ENCODE data around the gene TRIL.

Gene TRIL

DNA sequence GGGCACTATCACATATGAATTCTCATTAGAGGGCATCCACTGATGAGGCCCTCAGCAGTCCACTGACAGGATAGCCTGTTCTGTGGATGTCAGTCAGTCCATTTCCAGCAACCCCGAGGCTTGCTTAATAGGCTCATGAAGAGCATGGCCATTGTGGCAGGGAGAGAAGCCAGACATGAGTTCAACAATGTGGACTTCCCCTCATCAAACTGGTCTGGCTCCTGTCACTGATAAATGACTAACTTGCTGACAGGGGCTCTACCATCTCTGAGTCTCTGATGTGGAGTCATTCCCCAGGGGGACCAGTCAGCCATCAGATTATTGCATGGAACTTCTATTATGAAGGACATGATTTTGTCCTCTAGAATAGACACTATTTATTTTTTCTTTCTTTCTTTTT is 19.8 kb upstream of the TRIL start:
- Histone ChIP-seq H3K4me3 (ENCODE audit: low read length) (no peak overlapping the region), H3K9ac (ENCODE audit: low read length) (no peak overlapping the region), H3K36me3 (ENCODE audit: control insufficient read depth, insufficient read depth, low read length) (no peaks in the 10 kb centered on the region), H3K27me3 (ENCODE audit: control insufficient read depth, insufficient read depth, low read length) (no peaks in the 10 kb centered on the region), H3K4me1 (ENCODE audit: control insufficient read depth, insufficient read depth, low read length) (no peaks in the 10 kb centered on the region), H3K27ac (ENCODE audit: low read depth, low read length) (no peak overlapping the region)

DNA sequence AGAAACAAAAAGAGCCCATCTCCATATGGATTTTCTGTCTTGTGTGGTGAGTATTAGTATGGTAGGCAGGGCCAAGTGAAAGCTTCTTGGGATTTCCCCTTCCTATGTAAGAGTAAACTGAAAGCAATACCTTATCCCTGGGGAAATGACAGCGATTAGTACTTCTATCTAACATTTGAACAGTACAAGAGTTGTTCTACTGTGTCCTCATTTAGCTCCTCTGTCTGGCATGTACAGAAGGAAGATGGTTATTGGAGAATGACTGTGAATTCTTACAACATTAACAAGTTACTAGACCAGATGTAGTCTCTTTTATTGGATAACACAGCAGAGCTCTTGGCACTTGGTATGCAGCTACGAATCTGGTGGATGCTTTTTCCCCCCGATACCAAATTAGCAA is 17.9 kb upstream of the TRIL start:
- no peak overlapping the region for H3K27ac ChIP-seq (ENCODE audit: low read depth, low read length)
- H3K4me1 ChIP-seq (ENCODE audit: control insufficient read depth, insufficient read depth, low read length) = no peaks in the 10 kb centered on the region
- no peak overlapping the region for H3K4me3 ChIP-seq (ENCODE audit: low read length)
- H3K9ac ChIP-seq (ENCODE audit: low read length) = no peak overlapping the region
- no peaks in the 10 kb centered on the region for H3K36me3 ChIP-seq (ENCODE audit: control insufficient read depth, insufficient read depth, low read length)
- no peaks in the 10 kb centered on the region for H3K27me3 ChIP-seq (ENCODE audit: control insufficient read depth, insufficient read depth, low read length)

DNA sequence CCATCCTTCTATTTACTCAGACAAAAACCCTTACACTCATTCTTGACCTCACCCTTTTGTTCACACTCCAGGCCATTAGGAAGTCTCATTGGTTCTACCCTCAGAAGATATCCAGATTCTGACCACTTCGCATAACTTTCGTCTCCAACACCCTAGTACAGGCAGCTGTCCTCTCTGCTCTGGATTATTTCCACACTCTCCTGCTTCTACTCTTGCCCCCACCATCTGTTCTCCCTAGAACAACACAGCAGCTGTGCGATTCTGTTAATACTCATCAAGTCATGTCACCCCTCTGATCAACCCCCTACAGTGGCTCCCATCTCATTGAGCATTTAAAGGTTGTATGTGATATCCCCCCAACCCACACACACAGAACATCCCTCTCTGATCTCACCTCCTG is 15.5 kb upstream of the TRIL start:
- Histone ChIP-seq H3K4me3 (ENCODE audit: low read length) (no peak overlapping the region), H3K9ac (ENCODE audit: low read length) (no peak overlapping the region), H3K27me3 (ENCODE audit: control insufficient read depth, insufficient read depth, low read length) (no peaks in the 10 kb centered on the region), H3K4me1 (ENCODE audit: control insufficient read depth, insufficient read depth, low read length) (no peaks in the 10 kb centered on the region), H3K36me3 (ENCODE audit: control insufficient read depth, insufficient read depth, low read length) (no peaks in the 10 kb centered on the region), H3K27ac (ENCODE audit: low read depth, low read length) (no peak overlapping the region)

DNA sequence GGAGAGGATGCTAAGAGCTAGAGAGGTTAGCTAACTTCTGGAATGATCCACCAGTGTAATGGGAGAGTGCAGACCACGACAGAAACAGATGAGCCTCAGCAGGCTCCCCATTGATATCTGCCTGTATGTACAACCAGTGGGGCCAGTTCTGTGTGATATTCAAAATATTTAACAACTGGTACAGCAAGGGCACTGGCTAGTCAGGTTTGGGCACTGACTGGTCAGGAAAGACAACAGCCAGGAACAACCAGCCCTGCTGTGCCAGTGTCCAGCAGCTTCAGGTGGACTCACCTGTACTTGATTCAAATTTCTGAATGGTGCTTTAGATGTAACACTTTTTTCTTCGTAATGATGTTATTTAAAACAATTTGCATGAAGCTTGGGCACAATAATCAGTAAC is 5.9 kb upstream of the TRIL start:
- no peak overlapping the region for H3K27ac ChIP-seq (ENCODE audit: low read depth, low read length)
- H3K27me3 ChIP-seq (ENCODE audit: control insufficient read depth, insufficient read depth, low read length) = no peaks in the 10 kb centered on the region
- no peak overlapping the region for H3K9ac ChIP-seq (ENCODE audit: low read length)
- H3K4me3 ChIP-seq (ENCODE audit: low read length) = no peak overlapping the region
- H3K4me1 ChIP-seq (ENCODE audit: control insufficient read depth, insufficient read depth, low read length) = no peaks in the 10 kb centered on the region
- H3K36me3 ChIP-seq (ENCODE audit: control insufficient read depth, insufficient read depth, low read length) = no peaks in the 10 kb centered on the region

DNA sequence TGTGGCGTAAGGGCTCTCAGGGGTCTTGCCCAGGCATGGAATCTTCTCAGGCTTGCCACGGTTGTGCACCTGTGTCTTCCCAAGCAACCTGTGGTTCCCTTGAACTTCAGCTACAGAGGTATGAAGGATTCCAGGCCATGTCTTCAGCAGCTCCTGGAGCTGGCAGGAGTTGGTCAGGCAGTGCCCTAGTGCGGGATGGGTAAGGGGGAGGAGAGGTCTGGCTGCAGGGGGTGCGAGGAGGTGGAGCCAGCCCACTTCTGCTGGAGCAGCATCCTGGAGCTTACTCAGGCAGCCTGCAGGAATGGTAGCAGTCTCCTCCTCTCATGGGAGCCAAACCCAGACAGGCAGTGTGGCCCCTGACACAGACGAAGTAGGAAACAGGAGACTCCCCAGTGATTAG is 3.8 kb upstream of the TRIL start:
- H3K27me3 ChIP-seq (ENCODE audit: control insufficient read depth, insufficient read depth, low read length) = peaks cover 4% of the 10 kb centered on the region
- no peaks in the 10 kb centered on the region for H3K36me3 ChIP-seq (ENCODE audit: control insufficient read depth, insufficient read depth, low read length)
- H3K4me1 ChIP-seq (ENCODE audit: control insufficient read depth, insufficient read depth, low read length) = peaks cover 2% of the 10 kb centered on the region
- H3K9ac ChIP-seq (ENCODE audit: low read length) = no peak overlapping the region
- H3K27ac ChIP-seq (ENCODE audit: low read depth, low read length) = no peak overlapping the region
- no peak overlapping the region for H3K4me3 ChIP-seq (ENCODE audit: low read length)

DNA sequence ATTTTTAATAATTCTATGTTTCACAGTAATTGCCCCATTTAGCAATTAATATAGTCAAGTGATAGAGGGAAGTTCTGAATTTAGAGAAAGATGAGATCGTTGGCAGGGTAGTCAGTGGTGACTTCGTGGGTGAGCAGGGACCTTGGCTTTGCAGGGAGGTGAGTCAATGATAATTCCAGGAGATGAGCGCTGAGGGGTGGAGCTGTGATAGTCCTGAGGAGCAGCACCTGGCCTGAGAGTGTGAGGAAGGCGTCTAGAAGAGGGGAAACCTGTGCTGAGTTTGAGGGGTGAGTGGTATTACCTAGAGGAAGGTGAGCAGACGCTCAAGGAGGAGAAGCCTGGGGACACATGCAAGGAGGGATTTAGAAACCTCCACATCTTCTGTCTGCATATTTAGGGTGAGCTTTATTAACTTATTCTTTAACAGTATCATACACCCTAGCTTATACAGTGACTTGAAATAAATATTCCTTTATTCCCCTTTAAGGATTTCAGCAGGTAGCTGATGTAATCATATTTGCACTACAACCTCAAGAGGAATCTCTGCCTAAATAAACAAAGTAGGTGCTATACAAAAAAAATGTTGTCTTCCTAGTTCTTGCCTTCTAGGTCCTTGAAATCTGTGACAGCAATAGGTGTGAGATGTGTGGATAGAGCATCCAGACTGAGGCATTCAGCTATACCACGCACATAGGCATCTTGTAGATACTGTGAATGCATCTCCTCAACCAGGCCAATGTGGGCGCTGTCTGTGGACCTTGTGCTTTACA is 2.1 kb upstream of the TRIL start:
- no peaks in the 10 kb centered on the region for H3K36me3 ChIP-seq (ENCODE audit: control insufficient read depth, insufficient read depth, low read length)
- no peak overlapping the region for H3K4me3 ChIP-seq (ENCODE audit: low read length)
- H3K27me3 ChIP-seq (ENCODE audit: control insufficient read depth, insufficient read depth, low read length) = peaks cover 17% of the 10 kb centered on the region
- H3K4me1 ChIP-seq (ENCODE audit: control insufficient read depth, insufficient read depth, low read length) = peaks cover 6% of the 10 kb centered on the region
- no peak overlapping the region for H3K27ac ChIP-seq (ENCODE audit: low read depth, low read length)
- no peak overlapping the region for H3K9ac ChIP-seq (ENCODE audit: low read length)

DNA sequence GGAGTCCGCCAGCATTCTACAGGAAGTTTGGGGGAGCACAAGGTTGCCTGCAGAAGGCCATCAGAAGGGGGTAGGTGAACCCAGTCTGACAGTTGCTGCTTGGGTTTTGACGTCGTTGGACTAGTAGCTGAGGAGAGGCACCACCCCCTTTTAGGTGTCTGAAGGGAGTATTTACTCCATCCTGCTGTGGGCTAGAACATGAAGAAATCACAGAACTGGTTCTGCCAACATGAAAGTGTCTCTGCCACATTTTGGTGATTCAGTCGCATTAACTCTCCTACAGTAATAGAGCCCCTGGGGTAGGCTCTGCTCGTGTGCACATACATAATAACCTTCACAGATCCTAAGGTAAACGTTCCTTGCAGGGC is 834 bp upstream of the TRIL start:
- Histone ChIP-seq H3K4me1 (ENCODE audit: control insufficient read depth, insufficient read depth, low read length) (peaks cover 6% of the 10 kb centered on the region), H3K27me3 (ENCODE audit: control insufficient read depth, insufficient read depth, low read length) (peaks cover 18% of the 10 kb centered on the region), H3K36me3 (ENCODE audit: control insufficient read depth, insufficient read depth, low read length) (no peaks in the 10 kb centered on the region), H3K27ac (ENCODE audit: low read depth, low read length) (no peak overlapping the region), H3K9ac (ENCODE audit: low read length) (no peak overlapping the region), H3K4me3 (ENCODE audit: low read length) (peak overlapping the region; percentile 65)

DNA sequence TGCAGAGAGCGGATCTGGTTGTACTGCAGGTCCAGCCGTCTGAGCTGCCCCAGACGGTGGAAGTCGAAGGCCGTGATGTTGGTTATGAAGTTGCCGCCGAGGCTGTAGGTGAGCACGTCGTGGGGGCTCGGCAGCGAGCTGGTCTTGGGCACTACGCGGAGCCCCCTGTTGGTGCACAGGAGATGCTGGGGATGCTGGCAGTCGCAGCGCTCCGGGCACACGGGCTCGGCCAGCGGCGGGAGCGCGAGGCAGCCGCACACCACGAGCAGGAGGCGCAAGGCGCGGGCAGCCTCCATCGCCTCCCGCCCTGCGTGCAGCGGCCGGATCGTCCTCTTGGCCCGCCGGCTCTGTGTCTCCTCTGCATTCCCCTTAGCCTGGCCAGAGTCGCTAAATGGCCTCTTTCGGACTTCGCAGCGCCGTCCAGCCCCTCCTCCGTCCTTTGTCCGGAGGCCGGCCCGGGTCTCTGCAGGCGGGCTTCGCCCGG is 337 bp downstream of the TRIL start:
- peak overlapping the region; percentile 65 for H3K4me3 ChIP-seq (ENCODE audit: low read length)
- peak overlapping the region; percentile 19 for H3K27ac ChIP-seq (ENCODE audit: low read depth, low read length)
- H3K4me1 ChIP-seq (ENCODE audit: control insufficient read depth, insufficient read depth, low read length) = peaks cover 6% of the 10 kb centered on the region
- H3K27me3 ChIP-seq (ENCODE audit: control insufficient read depth, insufficient read depth, low read length) = peaks cover 18% of the 10 kb centered on the region
- H3K9ac ChIP-seq (ENCODE audit: low read length) = no peak overlapping the region
- no peaks in the 10 kb centered on the region for H3K36me3 ChIP-seq (ENCODE audit: control insufficient read depth, insufficient read depth, low read length)

DNA sequence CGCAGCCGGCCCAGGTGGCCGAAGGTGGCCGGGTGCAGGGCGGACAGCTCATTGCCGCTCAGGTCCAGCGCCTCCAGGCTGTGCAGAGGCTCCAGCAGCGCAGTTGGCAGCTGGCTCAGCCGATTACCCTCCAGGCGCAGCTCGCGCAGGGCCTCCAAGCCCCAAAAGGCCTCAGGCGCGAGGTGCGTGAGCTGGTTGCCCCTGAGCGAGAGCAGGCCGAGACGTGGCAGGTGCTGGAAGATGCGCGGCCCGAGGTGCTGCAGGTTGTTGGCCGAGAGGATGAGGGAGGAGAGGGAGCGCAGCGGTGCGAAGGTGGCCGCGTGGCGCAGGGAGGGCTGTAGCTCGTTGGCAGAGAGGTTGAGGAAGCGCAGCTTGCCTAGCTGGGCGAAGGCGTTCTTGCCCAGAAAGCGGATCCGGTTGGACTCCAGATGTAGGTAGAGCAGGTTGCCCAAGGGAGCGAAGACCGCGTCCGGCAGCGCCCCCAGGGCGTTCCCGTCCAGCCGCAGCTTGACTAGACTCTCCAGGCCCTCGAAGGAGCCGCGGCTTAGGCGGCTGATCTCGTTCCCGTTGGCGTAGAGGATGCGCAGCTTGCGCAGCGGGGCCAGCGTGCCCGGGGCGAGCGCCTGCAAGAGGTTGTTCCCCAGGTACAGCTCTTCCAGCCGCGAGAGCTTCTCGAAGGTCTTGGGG is 923 bp downstream of the TRIL start:
- Histone ChIP-seq H3K4me1 (ENCODE audit: control insufficient read depth, insufficient read depth, low read length) (peaks cover 6% of the 10 kb centered on the region), H3K36me3 (ENCODE audit: control insufficient read depth, insufficient read depth, low read length) (no peaks in the 10 kb centered on the region), H3K27ac (ENCODE audit: low read depth, low read length) (peak overlapping the region; percentile 19), H3K4me3 (ENCODE audit: low read length) (peak overlapping the region; percentile 65), H3K27me3 (ENCODE audit: control insufficient read depth, insufficient read depth, low read length) (peaks cover 18% of the 10 kb centered on the region), H3K9ac (ENCODE audit: low read length) (no peak overlapping the region)

DNA sequence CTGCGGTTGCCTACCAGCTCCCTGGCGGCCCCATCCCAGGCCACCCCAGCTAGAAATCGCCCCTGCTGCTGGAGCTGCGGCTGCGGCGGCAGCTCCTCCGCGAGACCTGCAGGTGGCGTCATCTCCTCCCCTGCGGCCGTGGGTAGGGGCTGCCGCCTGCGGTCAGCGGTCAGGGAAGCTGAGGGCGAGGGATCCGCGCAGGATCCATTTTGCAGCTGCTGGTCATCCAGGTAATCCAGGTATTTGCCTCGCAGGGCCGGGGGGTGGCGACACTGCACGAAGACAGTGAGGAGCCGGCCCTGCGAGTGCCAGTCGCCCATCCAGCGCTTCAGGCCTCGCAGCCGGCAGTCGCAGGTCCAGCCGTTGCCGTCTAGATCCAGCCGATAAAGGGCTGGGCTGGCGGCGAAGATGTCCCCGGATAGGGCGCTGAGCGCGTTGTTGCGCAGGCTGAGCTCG is 1.5 kb downstream of the TRIL start:
- Histone ChIP-seq H3K4me3 (ENCODE audit: low read length) (peak overlapping the region; percentile 65), H3K36me3 (ENCODE audit: control insufficient read depth, insufficient read depth, low read length) (no peaks in the 10 kb centered on the region), H3K4me1 (ENCODE audit: control insufficient read depth, insufficient read depth, low read length) (peaks cover 6% of the 10 kb centered on the region), H3K9ac (ENCODE audit: low read length) (no peak overlapping the region), H3K27me3 (ENCODE audit: control insufficient read depth, insufficient read depth, low read length) (peaks cover 18% of the 10 kb centered on the region), H3K27ac (ENCODE audit: low read depth, low read length) (no peak overlapping the region)

DNA sequence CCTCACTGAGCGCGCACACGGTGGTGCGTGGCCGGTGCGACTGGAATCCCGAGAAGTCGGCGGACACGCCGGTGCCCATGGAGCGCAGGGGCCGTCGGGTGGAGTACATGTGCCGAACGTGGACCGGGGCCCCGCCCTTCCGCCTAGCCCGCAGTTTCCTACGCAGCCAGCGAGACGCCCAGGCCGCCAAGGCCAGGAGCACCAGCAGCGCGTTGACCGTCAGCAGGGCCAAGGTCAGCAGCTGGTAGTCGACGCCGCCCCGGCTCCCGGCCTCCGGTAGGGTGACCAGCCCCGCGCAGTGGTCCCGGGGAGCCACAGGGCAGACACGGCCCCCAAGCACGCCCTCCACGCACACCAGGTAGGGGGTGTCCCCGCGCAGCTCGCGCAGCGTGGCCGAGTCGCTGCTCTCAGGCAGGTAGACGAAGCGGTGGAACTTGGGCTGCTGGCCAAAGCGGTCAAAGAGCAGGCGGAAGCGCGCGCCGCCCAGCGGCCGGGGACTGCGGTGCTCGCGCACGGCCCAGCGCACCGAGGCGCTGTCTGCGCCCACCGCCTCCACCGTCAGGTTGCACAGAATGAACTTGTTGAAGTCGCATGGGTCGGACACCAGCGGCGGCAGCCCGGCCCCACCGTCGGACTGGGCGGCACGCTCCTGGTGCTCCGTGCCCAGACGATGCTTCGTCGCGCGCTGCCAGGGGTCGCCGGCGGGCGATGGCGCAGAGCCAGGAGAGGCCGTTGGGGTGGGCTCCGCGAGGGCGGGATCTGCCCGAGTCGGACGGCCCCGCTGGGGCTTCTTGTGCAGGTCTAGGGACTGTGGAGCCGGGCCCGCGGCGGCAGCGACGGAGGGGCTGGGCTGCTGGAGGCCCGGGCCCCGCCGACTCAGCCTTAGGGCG is 2.2 kb downstream of the TRIL start:
- Histone ChIP-seq H3K27ac (ENCODE audit: low read depth, low read length) (peak overlapping the region; percentile 26), H3K4me3 (ENCODE audit: low read length) (peak overlapping the region; percentile 65), H3K27me3 (ENCODE audit: control insufficient read depth, insufficient read depth, low read length) (peaks cover 18% of the 10 kb centered on the region), H3K36me3 (ENCODE audit: control insufficient read depth, insufficient read depth, low read length) (no peaks in the 10 kb centered on the region), H3K4me1 (ENCODE audit: control insufficient read depth, insufficient read depth, low read length) (peaks cover 6% of the 10 kb centered on the region), H3K9ac (ENCODE audit: low read length) (no peak overlapping the region)

DNA sequence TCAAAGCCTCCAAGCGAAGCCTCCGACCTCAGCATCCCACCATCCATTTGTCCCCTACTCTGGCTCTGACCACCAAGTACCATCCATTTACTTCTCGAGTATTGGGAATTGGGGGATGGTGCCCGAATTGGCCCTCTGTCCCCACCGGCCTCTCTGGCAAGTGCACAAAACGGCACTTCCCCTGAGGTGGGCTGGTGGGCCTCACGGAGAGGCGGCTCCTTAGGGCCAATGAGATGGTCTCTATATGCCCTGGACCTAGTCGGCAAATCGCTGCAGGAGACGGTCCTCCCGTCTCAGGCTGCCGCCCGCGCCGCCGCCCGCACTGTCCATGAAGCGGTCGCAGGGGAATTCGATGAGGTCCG is 2.8 kb downstream of the TRIL start:
- Histone ChIP-seq H3K9ac (ENCODE audit: low read length) (no peak overlapping the region), H3K36me3 (ENCODE audit: control insufficient read depth, insufficient read depth, low read length) (no peaks in the 10 kb centered on the region), H3K4me1 (ENCODE audit: control insufficient read depth, insufficient read depth, low read length) (peaks cover 6% of the 10 kb centered on the region), H3K27ac (ENCODE audit: low read depth, low read length) (no peak overlapping the region), H3K27me3 (ENCODE audit: control insufficient read depth, insufficient read depth, low read length) (peaks cover 18% of the 10 kb centered on the region), H3K4me3 (ENCODE audit: low read length) (peak overlapping the region; percentile 65)
